ENCODE data around the gene MTR.
"Not testable (repeated sequence)": the region's sequence is repeated elsewhere in the genome, so short reads cannot be mapped to it uniquely, and the experiment has no call there.

MTR gene

DNA sequence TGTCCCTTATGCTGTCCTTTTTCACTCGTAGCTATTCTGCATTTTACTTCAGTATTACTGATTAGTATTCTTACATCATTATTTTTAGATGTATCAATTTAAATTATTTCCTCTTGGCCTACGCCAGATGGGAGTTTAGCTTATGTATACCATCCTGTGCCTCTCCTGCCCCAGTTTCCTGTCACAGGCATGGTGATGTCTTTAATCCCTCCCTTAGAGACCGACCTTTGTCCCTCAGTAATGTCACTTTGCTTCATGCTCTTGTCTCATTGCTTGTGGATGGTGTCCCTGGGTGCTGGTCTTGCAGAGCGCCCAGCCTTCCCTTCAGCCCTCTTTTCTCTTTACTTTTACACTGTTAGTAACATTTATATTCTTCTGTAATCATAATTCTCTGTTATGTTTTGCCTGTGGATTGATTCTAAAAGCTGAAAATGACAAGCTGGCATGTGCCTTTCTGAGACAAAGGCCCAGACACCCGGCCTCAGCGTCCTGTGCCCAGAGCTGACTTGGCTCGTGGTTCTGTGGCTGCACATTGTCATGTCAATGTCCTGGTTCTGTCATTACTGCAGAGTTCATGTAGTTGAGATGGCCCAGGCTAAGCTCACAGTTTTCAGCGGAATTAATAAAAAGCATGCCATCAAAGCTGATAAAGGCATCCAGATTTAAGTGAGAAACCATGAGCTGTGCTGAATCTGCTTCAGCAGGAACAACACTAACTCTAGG is 100.7 kb downstream of the MTR start:
- no peaks in the 10 kb centered on the region for H3K27me3 ChIP-seq (ENCODE audit: insufficient read depth, low read depth, severe bottlenecking)
- peaks cover 62% of the 10 kb centered on the region for H3K36me3 ChIP-seq
- H3K4me3 ChIP-seq (ENCODE audit: low read depth, low read length), result no peak overlapping the region
- no peak for TF ChIP-seq CTCF (IDR thresholded peaks at IDR 0.05; ENCODE audit: low read depth, low read length)
- no peak for DNase-seq
- no peaks in the 10 kb centered on the region for H3K9me3 ChIP-seq (ENCODE audit: severe bottlenecking)
- H3K27ac ChIP-seq, result no peak overlapping the region

- TF ChIP-seq CTCF (IDR thresholded peaks at IDR 0.05; ENCODE audit: low read depth, low read length), result no peak
- Histone ChIP-seq H3K36me3 (peaks cover 60% of the 10 kb centered on the region), H3K4me3 (ENCODE audit: low read depth, low read length) (no peak overlapping the region), H3K9me3 (ENCODE audit: severe bottlenecking) (no peaks in the 10 kb centered on the region), H3K27ac (no peak overlapping the region), H3K27me3 (ENCODE audit: insufficient read depth, low read depth, severe bottlenecking) (no peaks in the 10 kb centered on the region)
- no peak for DNase-seq
Measured at GRCh38 chr1:236896716-236897115, 101.6 kb downstream of the MTR start.

- Histone ChIP-seq H3K4me3 (ENCODE audit: low read depth, low read length) (no peak overlapping the region), H3K36me3 (peaks cover 9% of the 10 kb centered on the region), H3K9me3 (ENCODE audit: severe bottlenecking) (peaks cover 6% of the 10 kb centered on the region), H3K27ac (no peak overlapping the region), H3K27me3 (ENCODE audit: insufficient read depth, low read depth, severe bottlenecking) (no peaks in the 10 kb centered on the region)
- DNase-seq, result no peak
- no peak for TF ChIP-seq CTCF (IDR thresholded peaks at IDR 0.05; ENCODE audit: low read depth, low read length)
Measured at GRCh38 chr1:236904892-236905741, 110.0 kb downstream of the MTR start.

DNA sequence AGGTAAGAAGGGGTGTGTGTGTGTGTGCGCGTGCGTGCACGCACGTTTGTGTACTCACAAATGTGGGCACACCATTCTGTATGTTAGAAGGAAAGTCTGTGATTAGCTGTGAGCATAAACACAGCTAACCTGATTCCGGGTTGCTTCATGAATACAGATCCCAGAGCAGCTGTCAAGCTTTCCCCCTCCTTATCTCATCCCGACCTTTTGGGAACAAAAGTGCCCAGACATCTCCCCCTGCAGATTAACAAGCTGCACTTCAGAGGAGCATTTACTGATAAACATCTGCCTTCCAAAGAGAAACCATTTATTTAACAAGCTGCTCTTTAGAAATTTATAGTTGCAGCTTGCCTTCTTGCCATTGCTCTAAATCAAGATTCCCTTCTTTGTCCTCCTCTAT is 112.1 kb downstream of the MTR start:
- H3K27ac ChIP-seq, result no peak overlapping the region
- no peak overlapping the region for H3K4me3 ChIP-seq (ENCODE audit: low read depth, low read length)
- no peaks in the 10 kb centered on the region for H3K27me3 ChIP-seq (ENCODE audit: insufficient read depth, low read depth, severe bottlenecking)
- H3K36me3 ChIP-seq, result no peaks in the 10 kb centered on the region; the same call in 1 of the 2 replicates
- no peak for TF ChIP-seq CTCF (IDR thresholded peaks at IDR 0.05; ENCODE audit: low read depth, low read length)
- peaks cover 6% of the 10 kb centered on the region for H3K9me3 ChIP-seq (ENCODE audit: severe bottlenecking)
- DNase-seq, result peak; percentile 42

DNA sequence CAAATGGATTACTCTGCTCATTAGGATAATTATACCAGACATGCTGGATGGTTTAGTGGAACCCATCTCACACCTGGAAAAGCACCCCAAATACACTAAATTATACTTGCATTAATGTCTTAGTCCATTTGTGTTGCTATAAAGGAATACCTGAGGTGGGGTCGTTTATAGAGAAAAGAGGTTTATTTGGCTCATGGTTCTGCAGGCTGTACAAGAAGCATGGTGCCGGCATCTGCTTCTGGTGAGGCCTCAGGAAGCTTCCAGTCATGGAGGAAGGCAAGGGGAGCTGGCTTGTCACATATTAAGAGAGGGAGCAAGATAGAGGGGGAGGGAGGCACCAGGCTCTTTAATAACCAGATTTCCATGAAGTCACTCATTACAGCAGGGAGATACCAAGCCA is 113.6 kb downstream of the MTR start:
- H3K4me3 ChIP-seq (ENCODE audit: low read depth, low read length), result no peak overlapping the region
- no peak for DNase-seq
- H3K9me3 ChIP-seq (ENCODE audit: severe bottlenecking), result peaks cover 6% of the 10 kb centered on the region
- no peak overlapping the region for H3K27ac ChIP-seq
- no peaks in the 10 kb centered on the region; the same call in 1 of the 2 replicates for H3K36me3 ChIP-seq
- TF ChIP-seq CTCF (IDR thresholded peaks at IDR 0.05; ENCODE audit: low read depth, low read length), result no peak
- H3K27me3 ChIP-seq (ENCODE audit: insufficient read depth, low read depth, severe bottlenecking), result no peaks in the 10 kb centered on the region

GRCh38 chr1:236911047-236911446 is 116.0 kb downstream of the MTR start:
- not testable (repeated sequence) for DNase-seq; H3K9me3 ChIP-seq (ENCODE audit: severe bottlenecking); H3K36me3 ChIP-seq; H3K27ac ChIP-seq; H3K27me3 ChIP-seq (ENCODE audit: insufficient read depth, low read depth, severe bottlenecking); H3K4me3 ChIP-seq (ENCODE audit: low read depth, low read length)

All from WERI-Rb-1 (cell line).